K562 (cell line): ENCODE data around the gene COL10A1. TPM values are rescaled to one million over a fixed set of nuclear protein-coding genes. Genes with fewer than 3 reads are reported as not detected.

Source experiments
- ATF1 ChIP-seq, 2 experiments: fragments of 450-650 bp in 1 of 2; IDR thresholded peaks; 2 replicates each; pipeline ENCODE4 v1.6.1; 2016; ENCODE audit warnings: missing compliant biosample characterization in 1 of 2, missing genetic modification characterization in 1 of 2
- ATF7 ChIP-seq: fragments of 450-650 bp; IDR thresholded peaks from 2 replicates; pipeline ENCODE4 v1.7.1; 2014; ENCODE audit warnings: mild to moderate bottlenecking, moderate library complexity
- C11orf30 ChIP-seq: fragments of 450-650 bp; IDR thresholded peaks from 2 replicates; pipeline ENCODE4 v1.6.1; 2016; ENCODE audit warnings: low read depth, mild to moderate bottlenecking
- FOXP4 ChIP-seq: sonication (generic); formaldehyde crosslinking; IDR thresholded peaks from 2 replicates; pipeline ENCODE4 v1.8.0; 2022; ENCODE audit warnings: mild to moderate bottlenecking, missing genetic modification reagents, borderline replicate concordance
- GABPB1 ChIP-seq: sonication (generic); formaldehyde crosslinking; IDR thresholded peaks from 2 replicates; pipeline ENCODE4 v1.8.0; 2022; ENCODE audit warnings: mild to moderate bottlenecking, missing genetic modification reagents
- HDAC1 ChIP-seq, 2 experiments: fragments of 450-650 bp; IDR thresholded peaks; 2 replicates each; pipeline ENCODE4 v1.6.1; 2016 to 2017; ENCODE audit warnings: inconsistent platforms in 1 of 2, mild to moderate bottlenecking in 1 of 2, moderate library complexity in 1 of 2
- MYC ChIP-seq, 2 experiments: fragments of 250-450 bp in 1 of 2; sonication (Bioruptor Pico) in 1 of 2; IDR thresholded peaks; 2 replicates each; pipeline versions ENCODE4 v1.5.1 to v1.6.1; 2012 to 2021; ENCODE audit warnings: low read depth in 2 of 2, borderline replicate concordance in 1 of 2, improper control_type of control experiment in 1 of 2, low read length in 1 of 2, mild to moderate bottlenecking in 1 of 2, moderate library complexity in 1 of 2
- RBFOX2 ChIP-seq: fragments of 200-400 bp; formaldehyde crosslinking; IDR thresholded peaks from 2 replicates; pipeline ENCODE4 v1.6.1; 2017; ENCODE audit warnings: low read depth, mild to moderate bottlenecking, low read length, moderate library complexity
- SRSF9 ChIP-seq: fragments of 200-400 bp; formaldehyde crosslinking; IDR thresholded peaks from 2 replicates; pipeline ENCODE4 v1.6.1; 2017; ENCODE audit warnings: low read depth, low read length, borderline replicate concordance
- SUPT5H ChIP-seq: fragments of 450-650 bp; IDR thresholded peaks from 2 replicates; pipeline ENCODE4 v1.6.1; 2016
- TAF7 ChIP-seq: fragments of 450-650 bp; IDR thresholded peaks from 2 replicates; pipeline ENCODE4 v1.6.1; 2016; ENCODE audit warnings: missing genetic modification characterization, missing compliant biosample characterization
- TBP ChIP-seq: optimal IDR thresholded peaks from 2 replicates; pipeline ENCODE3; 2011; ENCODE audit warnings: low read depth, low read length, improper control_type of control experiment
- THAP7 ChIP-seq: fragments of 250-450 bp; sonication (Bioruptor Pico); IDR thresholded peaks from 2 replicates; pipeline ENCODE4 v1.5.0; 2021
- ZFX ChIP-seq: sonication (generic); formaldehyde crosslinking; IDR thresholded peaks from 2 replicates; pipeline ENCODE4 v1.8.0; 2022; ENCODE audit warnings: mild to moderate bottlenecking, missing genetic modification reagents, moderate library complexity
- ZNF263 ChIP-seq: sonication (generic); formaldehyde crosslinking; IDR thresholded peaks from 2 replicates; pipeline ENCODE4 v1.8.0; 2022; ENCODE audit warnings: mild to moderate bottlenecking, missing genetic modification reagents, borderline replicate concordance
- ZNF589 ChIP-seq: fragments of 200-800 bp; sonication (Bioruptor generic); IDR thresholded peaks from 2 replicates; pipeline ENCODE4 v1.6.1; 2016; ENCODE audit warnings: low read depth, missing genetic modification characterization, missing compliant biosample characterization
- polyA plus RNA-seq, 8 experiments: library from polyadenylated mRNA; depleted of rRNA in 4 of 8; stranded (reverse) in 5 of 8; unstranded in 3 of 8; fragments of >200 nt; fragmentation: Nextera tagmentation in 2 of 8; fragmentation: Illumina TruSeq in 1 of 8; extraction: Ambion mirVana in 2 of 8; extraction: Trizol in 1 of 8; gene quantifications; 2 replicates each; pipeline versions ENCODE4 v1.2.1 to v1.2.3, GENCODE V29; 2011 to 2014; ENCODE audit warnings: inconsistent platforms in 1 of 8, missing spikeins in 1 of 8
- total RNA-seq, 7 experiments: library from RNA; depleted of rRNA in 6 of 7; stranded (reverse); fragments of >200 nt in 6 of 7; fragmentation: Illumina TruSeq in 2 of 7; extraction: Trizol in 2 of 7; gene quantifications; 2 replicates each; pipeline versions ENCODE4 v1.2.1 to v1.2.3, GENCODE V29; 2011 to 2021; ENCODE audit warnings: low replicate concordance in 1 of 7
- TF ChIP-seq, protein P1 (sequence below): fragments of 450-650 bp; IDR thresholded peaks from 2 replicates; pipeline ENCODE4 v1.6.1; 2018; ENCODE audit not compliant: partially characterized antibody
- TF ChIP-seq, protein P2 (sequence below): sonication (generic); formaldehyde crosslinking; IDR thresholded peaks from 2 replicates; pipeline ENCODE4 v1.4.0; 2020; ENCODE audit warnings: mild to moderate bottlenecking, missing genetic modification reagents

Gene COL10A1
- total and polyA plus RNA-seq, 9 of the 15 experiments (the other 6 are each of a cell fraction or from before 2014, with no cell fraction given): 0.06 to 0.08 TPM; not detected in 7

GRCh38 chr6:116100419-116101301, 25.3 kb downstream of the COL10A1 start, which contains the start of gene NT5DC1 (continued):
- TF ChIP-seq, protein P1, sequence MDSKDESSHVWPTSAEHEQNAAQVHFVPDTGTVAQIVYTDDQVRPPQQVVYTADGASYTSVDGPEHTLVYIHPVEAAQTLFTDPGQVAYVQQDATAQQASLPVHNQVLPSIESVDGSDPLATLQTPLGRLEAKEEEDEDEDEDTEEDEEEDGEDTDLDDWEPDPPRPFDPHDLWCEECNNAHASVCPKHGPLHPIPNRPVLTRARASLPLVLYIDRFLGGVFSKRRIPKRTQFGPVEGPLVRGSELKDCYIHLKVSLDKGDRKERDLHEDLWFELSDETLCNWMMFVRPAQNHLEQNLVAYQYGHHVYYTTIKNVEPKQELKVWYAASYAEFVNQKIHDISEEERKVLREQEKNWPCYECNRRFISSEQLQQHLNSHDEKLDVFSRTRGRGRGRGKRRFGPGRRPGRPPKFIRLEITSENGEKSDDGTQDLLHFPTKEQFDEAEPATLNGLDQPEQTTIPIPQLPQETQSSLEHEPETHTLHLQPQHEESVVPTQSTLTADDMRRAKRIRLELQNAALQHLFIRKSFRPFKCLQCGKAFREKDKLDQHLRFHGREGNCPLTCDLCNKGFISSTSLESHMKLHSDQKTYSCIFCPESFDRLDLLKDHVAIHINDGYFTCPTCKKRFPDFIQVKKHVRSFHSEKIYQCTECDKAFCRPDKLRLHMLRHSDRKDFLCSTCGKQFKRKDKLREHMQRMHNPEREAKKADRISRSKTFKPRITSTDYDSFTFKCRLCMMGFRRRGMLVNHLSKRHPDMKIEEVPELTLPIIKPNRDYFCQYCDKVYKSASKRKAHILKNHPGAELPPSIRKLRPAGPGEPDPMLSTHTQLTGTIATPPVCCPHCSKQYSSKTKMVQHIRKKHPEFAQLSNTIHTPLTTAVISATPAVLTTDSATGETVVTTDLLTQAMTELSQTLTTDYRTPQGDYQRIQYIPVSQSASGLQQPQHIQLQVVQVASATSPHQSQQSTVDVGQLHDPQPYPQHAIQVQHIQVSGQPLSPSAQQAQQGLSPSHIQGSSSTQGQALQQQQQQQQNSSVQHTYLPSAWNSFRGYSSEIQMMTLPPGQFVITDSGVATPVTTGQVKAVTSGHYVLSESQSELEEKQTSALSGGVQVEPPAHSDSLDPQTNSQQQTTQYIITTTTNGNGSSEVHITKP: peak; percentile 88
- TF ChIP-seq, protein P2, sequence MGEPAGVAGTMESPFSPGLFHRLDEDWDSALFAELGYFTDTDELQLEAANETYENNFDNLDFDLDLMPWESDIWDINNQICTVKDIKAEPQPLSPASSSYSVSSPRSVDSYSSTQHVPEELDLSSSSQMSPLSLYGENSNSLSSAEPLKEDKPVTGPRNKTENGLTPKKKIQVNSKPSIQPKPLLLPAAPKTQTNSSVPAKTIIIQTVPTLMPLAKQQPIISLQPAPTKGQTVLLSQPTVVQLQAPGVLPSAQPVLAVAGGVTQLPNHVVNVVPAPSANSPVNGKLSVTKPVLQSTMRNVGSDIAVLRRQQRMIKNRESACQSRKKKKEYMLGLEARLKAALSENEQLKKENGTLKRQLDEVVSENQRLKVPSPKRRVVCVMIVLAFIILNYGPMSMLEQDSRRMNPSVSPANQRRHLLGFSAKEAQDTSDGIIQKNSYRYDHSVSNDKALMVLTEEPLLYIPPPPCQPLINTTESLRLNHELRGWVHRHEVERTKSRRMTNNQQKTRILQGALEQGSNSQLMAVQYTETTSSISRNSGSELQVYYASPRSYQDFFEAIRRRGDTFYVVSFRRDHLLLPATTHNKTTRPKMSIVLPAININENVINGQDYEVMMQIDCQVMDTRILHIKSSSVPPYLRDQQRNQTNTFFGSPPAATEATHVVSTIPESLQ: no peak
- peak; percentile 86 for TF ChIP-seq SUPT5H
- no peak for TF ChIP-seq THAP7
- peak; percentile 35 for TF ChIP-seq C11orf30
- TF ChIP-seq HDAC1 (IDR thresholded peaks at IDR 0.05): peak in 1 of 2 experiments; percentile 58; a peak in 2 of 4 replicates
- 0 out of 2 replicates have a peak, but pooled peaks have one; percentile 34 for TF ChIP-seq TAF7 (tag)
- TF ChIP-seq SRSF9: no peak
- peak; percentile 91 for TF ChIP-seq ZNF263
- TF ChIP-seq ATF1 (CRISPR knock-in tag; IDR thresholded peaks at IDR 0.05): no peak
- peak; percentile 79 for TF ChIP-seq ATF1 (tag; IDR thresholded peaks at IDR 0.05)
- peak; percentile 96 for TF ChIP-seq RBFOX2
- peak; percentile 53; the same call in 1 of the 2 replicates for TF ChIP-seq MYC (IDR thresholded peaks at IDR 0.05; ENCODE audit: low read depth, low read length)
- no peak for TF ChIP-seq MYC (CRISPR knock-in tag; IDR thresholded peaks at IDR 0.05; ENCODE audit: borderline replicate concordance, low read depth)
- TF ChIP-seq GABPB1: peak; percentile 75; the same call in 1 of the 2 replicates
- TF ChIP-seq ATF7: peak; percentile 69; the same call in 1 of the 2 replicates
- TF ChIP-seq ZFX: peak; percentile 96
- peak; percentile 65 for TF ChIP-seq TBP
- peak; percentile 88; the same call in 1 of the 2 replicates for TF ChIP-seq FOXP4 (CRISPR knock-in tag)
- no peak for TF ChIP-seq ZNF589
